T47D (cell line): ENCODE measurements around the gene C16orf78.

Source experiments
- DNase-seq, 2 experiments: peaks; one replicate each; pipeline versions ENCODE4 v3.0.0 to v3.0.0-alpha.2; 2011 to 2012; ENCODE audit warnings: low read depth in 1 of 2, low spot score in 1 of 2
- JUND ChIP-seq: IDR thresholded peaks from 2 replicates; pipeline ENCODE4 v1.6.1; 2012; ENCODE audit warnings: low read depth
- in situ Hi-C: cut with HindIII; loops from 2 replicates; pipeline ENCODE4 v1.10.0; 2016; ENCODE audit warnings: low sequenced_read_pairs, low pct_unique_long_range_greater_than_20kb

The C16orf78 gene

GRCh38 chr16:49411121-49411970 lies 37.7 kb downstream of the C16orf78 start:
- no peak for DNase-seq
- in situ Hi-C loops: no loop called here
- no peak for TF ChIP-seq JUND

DNA sequence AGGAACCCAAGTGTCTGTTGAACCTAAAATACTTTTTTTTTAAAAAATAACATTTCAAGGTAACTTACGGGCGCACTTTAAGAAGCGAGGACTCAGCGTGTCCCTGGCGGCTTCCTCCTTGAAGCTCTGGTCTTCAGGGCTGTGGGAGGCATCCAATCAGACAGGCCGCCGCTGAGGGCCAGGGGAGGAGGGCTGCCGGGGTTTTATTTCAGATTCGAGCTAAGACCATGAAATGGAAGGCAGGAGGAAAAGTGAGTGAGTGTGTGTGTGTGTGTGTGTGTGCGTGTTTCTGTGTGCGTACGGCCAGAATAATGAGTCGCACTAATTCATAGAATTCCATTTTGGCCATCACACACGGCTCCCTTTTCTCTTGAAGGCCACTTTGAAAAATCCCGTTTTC lies 41.1 kb downstream of the C16orf78 start:
- in situ Hi-C loops: no loop called here
- no peak for DNase-seq
- no peak for TF ChIP-seq JUND

- DNase-seq: no peak
- in situ Hi-C loops: no loop called here
- TF ChIP-seq JUND: no peak
Observed at GRCh38 chr16:49415083-49415482, 41.5 kb downstream of the C16orf78 start.

DNA sequence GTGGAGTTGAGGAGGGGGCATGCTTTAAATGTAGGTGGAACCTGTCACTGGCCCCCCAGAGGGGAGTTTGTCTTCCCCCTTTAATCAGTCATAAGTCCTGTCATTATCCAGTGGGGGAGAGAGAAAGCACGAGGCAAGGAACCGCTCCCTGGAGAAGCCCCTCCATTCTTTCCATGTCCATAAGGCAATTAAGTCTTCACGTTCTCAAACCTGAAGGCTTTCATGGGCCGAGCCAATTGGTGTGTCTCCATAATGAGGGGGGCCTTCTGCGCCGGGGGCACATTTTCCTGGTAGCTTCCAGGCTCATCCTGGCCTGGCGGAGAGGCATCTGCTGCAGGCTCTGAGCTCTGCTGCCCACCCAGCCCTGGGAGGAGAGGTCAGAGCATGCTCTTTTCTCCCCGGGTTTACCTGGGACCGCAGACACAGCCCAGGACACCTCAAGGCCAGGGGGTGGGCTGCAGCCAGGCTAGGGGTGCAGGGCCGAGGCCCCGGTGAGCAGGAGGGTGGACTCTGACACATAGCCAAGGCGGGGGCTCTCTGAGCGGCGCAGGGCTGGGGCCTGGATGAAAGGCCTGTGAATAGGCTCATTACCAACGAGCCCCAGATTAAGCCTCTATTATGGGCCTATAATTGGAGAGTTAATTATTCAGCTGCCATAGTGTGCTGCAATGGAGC lies 42.5 kb downstream of the C16orf78 start:
- DNase-seq: no peak
- no peak for TF ChIP-seq JUND
- in situ Hi-C loops: no loop called here

DNA sequence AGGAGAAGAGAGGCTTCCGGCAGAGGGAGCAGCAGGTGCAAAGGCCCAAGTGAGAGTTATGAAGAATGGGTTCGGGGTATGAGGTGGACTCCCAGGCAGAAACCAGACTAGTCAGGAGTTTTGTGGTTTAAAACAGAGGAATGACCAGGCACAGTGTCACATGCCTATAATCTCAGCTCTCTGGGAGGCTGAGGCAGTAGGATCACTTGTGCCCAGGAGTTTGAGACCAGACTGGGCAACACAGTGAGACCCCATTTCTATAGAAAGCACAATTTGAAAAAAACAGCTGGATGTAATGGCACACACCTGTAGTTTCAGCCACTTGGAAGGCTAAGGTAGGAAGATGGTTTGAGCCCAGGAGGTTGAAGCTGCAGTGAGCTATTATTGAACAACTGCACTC lies 43.8 kb downstream of the C16orf78 start:
- no peak for TF ChIP-seq JUND
- in situ Hi-C loops: no loop called here
- no peak for DNase-seq

DNA sequence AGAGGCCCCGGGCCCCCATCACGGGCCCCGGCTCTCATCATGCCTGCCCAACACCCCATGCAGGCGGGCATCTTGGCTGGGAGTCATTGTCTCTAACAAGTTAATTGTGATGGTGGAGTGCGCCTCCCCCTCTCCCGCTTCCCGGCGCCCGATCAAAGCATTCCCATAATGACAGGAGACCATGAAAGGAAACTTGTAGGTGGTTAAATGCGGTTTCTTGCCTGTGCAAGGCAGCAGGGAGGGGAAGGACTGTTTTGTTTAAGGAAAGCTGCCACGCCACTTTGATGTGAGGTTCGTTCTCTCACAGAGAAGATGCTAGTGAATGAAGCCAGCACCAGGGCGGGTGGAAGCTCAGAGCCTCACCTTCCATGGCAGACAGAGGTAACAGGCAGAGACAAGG lies 45.4 kb downstream of the C16orf78 start:
- no peak for TF ChIP-seq JUND
- in situ Hi-C loops: no loop called here
- DNase-seq: no peak

GRCh38 chr16:49419862-49420261 lies 46.3 kb downstream of the C16orf78 start:
- in situ Hi-C loops: no loop called here
- TF ChIP-seq JUND: no peak
- DNase-seq: no peak

DNA sequence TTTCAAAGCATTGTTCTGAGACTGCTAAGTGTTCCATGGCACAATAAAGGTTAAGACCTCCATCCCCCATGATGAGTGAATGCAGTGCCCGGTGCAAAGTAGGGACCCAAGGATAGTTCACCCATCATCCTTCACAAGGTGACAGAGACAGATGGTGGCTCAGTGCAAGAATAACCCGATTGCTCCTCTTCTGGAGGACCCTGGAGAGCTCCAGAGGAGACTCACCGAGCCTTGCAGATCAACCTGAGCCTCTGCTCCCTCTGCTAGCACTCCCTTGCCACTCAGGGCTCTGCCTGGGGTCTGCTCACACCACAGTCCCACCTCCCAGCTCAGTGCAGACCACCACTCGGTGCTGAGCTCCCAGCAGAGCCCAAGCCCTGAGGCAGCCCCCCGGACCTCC lies 49.3 kb downstream of the C16orf78 start:
- no peak for DNase-seq
- in situ Hi-C loops: no loop called here
- TF ChIP-seq JUND: no peak

DNA sequence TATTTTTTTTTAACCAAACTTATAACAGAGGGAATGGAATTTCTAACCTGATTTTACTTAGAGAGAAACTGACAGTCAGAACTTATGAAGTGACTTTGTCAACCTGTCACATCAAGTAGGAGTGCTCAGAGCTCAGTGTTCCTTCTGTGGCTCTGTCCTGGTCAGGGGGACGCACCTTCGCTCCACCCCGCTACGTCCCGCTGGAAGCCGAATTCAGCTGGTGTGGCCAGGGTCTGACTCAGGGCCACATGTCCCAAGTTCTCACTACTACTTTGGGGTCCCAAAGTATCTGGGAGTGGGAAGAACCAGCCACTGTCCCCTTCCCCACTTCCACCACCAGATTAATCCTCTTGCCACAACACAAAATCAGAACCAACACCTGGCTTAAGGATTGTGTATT lies 51.4 kb downstream of the C16orf78 start:
- in situ Hi-C loops: no loop called here
- no peak for TF ChIP-seq JUND
- DNase-seq: no peak

- in situ Hi-C loops: no loop called here
- no peak for DNase-seq
- no peak for TF ChIP-seq JUND
Observed at GRCh38 chr16:49427771-49428170, 54.2 kb downstream of the C16orf78 start.

- in situ Hi-C loops: no loop called here
- no peak for TF ChIP-seq JUND
- no peak for DNase-seq
Observed at GRCh38 chr16:49428808-49429207, 55.2 kb downstream of the C16orf78 start.

DNA sequence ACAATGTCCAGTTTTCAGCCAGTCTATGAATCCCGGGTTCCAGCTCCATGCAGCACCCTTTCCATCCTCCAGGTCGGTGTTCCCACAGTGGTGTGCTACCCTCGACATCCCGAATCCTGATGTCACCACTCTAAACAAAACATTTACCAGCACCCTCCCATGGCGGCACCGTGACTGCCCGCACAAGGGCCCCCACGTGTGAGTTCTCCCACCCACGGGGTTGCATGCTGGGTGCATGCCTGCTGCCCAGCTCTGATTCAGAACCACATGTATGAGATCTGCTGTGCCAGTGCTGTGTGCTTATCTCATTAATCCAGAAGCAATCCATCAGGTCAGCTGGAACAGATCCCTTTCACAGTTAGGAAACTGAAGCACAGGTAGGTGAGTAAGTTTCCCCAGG lies 57.4 kb downstream of the C16orf78 start:
- DNase-seq: no peak
- in situ Hi-C loops: no loop called here
- TF ChIP-seq JUND: no peak

GRCh38 chr16:49431591-49432290 lies 58.1 kb downstream of the C16orf78 start:
- in situ Hi-C loops: no loop called here
- no peak for DNase-seq
- TF ChIP-seq JUND: no peak
